ENCODE measurements around the gene ELSPBP1. TPM values are rescaled to one million over a fixed set of nuclear protein-coding genes. Genes with fewer than 3 reads are reported as not detected.

Gene ELSPBP1
- total RNA-seq, 4 donors from 2014 or later, result not detected

DNA sequence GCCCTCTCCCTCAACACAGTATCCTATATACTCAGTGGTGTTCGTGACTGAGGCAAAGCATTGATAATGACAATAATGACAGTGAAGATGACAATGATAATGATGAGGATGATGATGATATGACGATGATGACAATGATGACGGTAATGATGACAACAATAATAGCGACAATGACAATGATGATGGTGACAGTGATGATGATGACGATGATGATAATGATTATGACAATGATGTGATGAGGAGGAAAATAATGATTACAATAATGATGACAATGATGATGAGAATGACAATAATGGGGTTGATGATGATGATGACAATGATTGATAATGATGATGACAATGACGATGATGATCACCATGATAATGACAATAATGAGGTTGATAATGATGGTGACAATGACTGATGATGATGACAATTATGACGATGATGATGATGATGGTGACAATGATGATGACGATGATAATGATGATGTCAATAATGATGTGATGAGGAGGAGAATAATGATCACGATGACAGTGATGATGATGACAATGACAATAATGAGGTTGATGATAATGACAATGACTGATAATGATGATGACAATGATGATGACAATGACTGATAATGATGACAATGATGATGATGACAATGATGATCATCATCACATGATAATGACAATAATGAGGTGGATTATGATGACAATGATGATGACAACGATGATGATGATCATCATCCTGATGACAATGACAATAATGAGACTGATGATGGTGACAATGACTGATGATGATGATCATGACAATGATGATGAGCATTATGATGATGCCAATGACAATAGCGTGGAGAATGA is 16.7 kb downstream of the ELSPBP1 start:
- no peak overlapping the region for H3K27ac ChIP-seq
- H3K4me1 ChIP-seq, result no peaks in the 10 kb centered on the region
- DNase-seq, result no peak
- TF ChIP-seq POLR2A (IDR thresholded peaks at IDR 0.05), result no peak
- TF ChIP-seq, protein P1, sequence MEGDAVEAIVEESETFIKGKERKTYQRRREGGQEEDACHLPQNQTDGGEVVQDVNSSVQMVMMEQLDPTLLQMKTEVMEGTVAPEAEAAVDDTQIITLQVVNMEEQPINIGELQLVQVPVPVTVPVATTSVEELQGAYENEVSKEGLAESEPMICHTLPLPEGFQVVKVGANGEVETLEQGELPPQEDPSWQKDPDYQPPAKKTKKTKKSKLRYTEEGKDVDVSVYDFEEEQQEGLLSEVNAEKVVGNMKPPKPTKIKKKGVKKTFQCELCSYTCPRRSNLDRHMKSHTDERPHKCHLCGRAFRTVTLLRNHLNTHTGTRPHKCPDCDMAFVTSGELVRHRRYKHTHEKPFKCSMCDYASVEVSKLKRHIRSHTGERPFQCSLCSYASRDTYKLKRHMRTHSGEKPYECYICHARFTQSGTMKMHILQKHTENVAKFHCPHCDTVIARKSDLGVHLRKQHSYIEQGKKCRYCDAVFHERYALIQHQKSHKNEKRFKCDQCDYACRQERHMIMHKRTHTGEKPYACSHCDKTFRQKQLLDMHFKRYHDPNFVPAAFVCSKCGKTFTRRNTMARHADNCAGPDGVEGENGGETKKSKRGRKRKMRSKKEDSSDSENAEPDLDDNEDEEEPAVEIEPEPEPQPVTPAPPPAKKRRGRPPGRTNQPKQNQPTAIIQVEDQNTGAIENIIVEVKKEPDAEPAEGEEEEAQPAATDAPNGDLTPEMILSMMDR (IDR thresholded peaks at IDR 0.05), result no peak
- no peaks in the 10 kb centered on the region for H3K9me3 ChIP-seq
- H3K36me3 ChIP-seq, result no peaks in the 10 kb centered on the region
- no peaks in the 10 kb centered on the region for H3K27me3 ChIP-seq
- H3K4me3 ChIP-seq, result no peak overlapping the region

DNA sequence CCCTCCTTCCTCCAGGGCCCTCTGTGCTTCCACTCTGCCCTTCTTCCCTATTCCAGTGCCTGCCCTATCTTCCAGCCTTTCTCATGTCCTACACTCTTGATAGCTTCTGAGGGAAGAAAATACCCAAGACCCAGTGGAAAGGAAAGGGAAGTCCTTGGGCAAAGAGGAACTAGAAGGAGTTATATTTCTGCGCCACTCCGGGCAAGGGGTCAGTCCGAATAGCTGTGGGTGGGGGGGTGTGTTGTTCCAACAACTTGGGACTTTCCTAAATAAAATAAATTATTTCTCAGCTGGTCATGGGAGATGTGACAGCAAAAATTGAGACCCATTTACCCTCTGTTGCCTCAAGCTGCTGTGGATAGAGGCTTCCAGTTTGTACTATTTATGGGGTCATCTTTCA is 26.3 kb downstream of the ELSPBP1 start:
- no peak overlapping the region for H3K4me3 ChIP-seq
- H3K27me3 ChIP-seq, result no peaks in the 10 kb centered on the region
- TF ChIP-seq, protein P1 (IDR thresholded peaks at IDR 0.05), result no peak
- no peak for TF ChIP-seq POLR2A (IDR thresholded peaks at IDR 0.05)
- H3K36me3 ChIP-seq, result no peaks in the 10 kb centered on the region
- no peaks in the 10 kb centered on the region for H3K4me1 ChIP-seq
- no peak for DNase-seq
- H3K9me3 ChIP-seq, result peaks cover 0 to 3% (median 0%) of the 10 kb centered on the region in 4 donors
- H3K27ac ChIP-seq, result no peak overlapping the region

DNA sequence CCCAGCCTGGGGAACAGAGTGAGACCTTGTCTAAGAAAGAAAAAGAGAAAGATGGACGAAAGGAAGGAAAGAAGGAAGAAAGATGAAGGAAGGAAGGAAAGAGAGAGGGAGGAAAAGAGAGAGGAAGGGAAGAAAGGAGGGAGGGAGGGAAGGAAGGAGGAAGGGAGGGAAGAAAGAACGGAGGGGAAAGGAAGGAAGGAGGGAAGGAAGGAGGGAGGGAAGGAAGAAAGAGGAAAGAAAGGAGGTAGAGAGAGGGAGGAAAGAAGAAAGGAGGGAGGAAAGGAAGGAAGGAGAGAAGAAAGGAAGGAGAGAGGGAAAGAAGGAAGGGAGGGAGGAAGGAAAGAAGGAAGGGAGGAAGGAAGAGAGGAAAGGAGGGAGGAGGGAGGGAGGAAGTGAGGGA is 28.6 kb downstream of the ELSPBP1 start:
- no peaks in the 10 kb centered on the region for H3K27me3 ChIP-seq
- H3K27ac ChIP-seq, result no peak overlapping the region
- H3K9me3 ChIP-seq, result peaks cover 0 to 3% (median 0%) of the 10 kb centered on the region in 4 donors
- TF ChIP-seq, protein P1 (IDR thresholded peaks at IDR 0.05), result no peak
- TF ChIP-seq POLR2A (IDR thresholded peaks at IDR 0.05), result no peak
- no peak for DNase-seq
- H3K36me3 ChIP-seq, result no peaks in the 10 kb centered on the region
- H3K4me3 ChIP-seq, result no peak overlapping the region
- H3K4me1 ChIP-seq, result no peaks in the 10 kb centered on the region

DNA sequence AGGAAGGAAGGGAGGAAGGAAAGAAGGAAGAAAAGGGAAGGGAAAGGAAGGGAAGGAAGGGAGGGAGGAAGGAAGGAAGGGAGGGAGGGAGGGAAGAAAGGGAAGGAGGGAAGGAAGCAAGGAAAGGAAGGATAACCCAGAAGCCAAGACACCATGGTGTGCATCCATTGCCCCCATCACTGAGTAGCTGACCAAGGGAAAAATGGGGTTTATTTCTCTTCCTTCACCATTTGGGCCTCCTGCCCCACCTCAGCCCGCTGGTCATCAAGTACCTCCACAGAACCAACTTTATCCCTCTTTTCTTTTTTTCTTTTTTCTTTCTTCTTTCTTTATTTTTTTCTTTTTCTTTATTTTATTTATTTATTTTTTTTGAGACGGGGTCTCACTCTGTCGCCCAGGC is 29.1 kb downstream of the ELSPBP1 start:
- no peak overlapping the region for H3K4me3 ChIP-seq
- DNase-seq, result no peak
- H3K36me3 ChIP-seq, result no peaks in the 10 kb centered on the region
- TF ChIP-seq POLR2A (IDR thresholded peaks at IDR 0.05), result no peak
- TF ChIP-seq, protein P1 (IDR thresholded peaks at IDR 0.05), result no peak
- no peaks in the 10 kb centered on the region for H3K27me3 ChIP-seq
- H3K27ac ChIP-seq, result no peak overlapping the region
- no peaks in the 10 kb centered on the region for H3K4me1 ChIP-seq
- H3K9me3 ChIP-seq, result peaks cover 0 to 3% (median 0%) of the 10 kb centered on the region in 4 donors

DNA sequence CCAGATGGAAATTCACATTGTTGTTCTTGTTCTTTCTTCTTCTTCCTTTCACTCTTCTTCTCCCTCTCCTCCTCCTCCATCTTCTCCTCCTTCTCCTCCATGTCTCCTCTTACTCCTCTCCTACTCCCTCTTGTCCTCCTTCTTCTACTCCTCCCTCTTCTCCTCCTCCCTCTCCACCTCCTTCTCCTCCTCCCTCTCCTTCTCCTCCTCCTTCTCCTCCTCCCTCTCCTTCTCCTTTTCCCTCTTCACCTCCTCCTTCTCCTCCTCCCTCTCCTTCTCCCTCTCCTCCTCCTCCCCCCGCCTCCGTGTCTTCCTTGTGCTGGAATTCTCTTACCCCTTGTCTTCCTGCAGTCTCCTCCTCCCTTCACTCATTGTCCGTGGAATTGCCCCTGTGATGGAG is 31.0 kb downstream of the ELSPBP1 start:
- H3K36me3 ChIP-seq, result no peaks in the 10 kb centered on the region
- no peak for DNase-seq
- H3K4me3 ChIP-seq, result no peak overlapping the region
- H3K4me1 ChIP-seq, result no peaks in the 10 kb centered on the region
- no peak overlapping the region for H3K27ac ChIP-seq
- H3K27me3 ChIP-seq, result no peaks in the 10 kb centered on the region
- TF ChIP-seq, protein P1 (IDR thresholded peaks at IDR 0.05), result no peak
- no peak for TF ChIP-seq POLR2A (IDR thresholded peaks at IDR 0.05)
- H3K9me3 ChIP-seq, result peaks cover 0 to 3% (median 0%) of the 10 kb centered on the region in 4 donors
